Fibroblast of lung (primary cell): ENCODE data around the gene SPATA22. TPM values are rescaled to one million over a fixed set of nuclear protein-coding genes. Genes with fewer than 3 reads are reported as not detected.

ENCODE experiments used
- DNase-seq, 2 donors: peaks; one replicate each; pipeline versions ENCODE4 v3.0.0 to v3.0.0-alpha.2; 2010; ENCODE audit warnings: low read depth in 2 of 2
- H2AFZ ChIP-seq: 2 replicates; pipeline ENCODE4 v1.5.1; 2012; ENCODE audit warnings: low read length, control low read depth, inconsistent platforms
- H3K27ac ChIP-seq: 2 replicates; pipeline ENCODE4 v1.5.1; 2011; ENCODE audit warnings: low read length, control low read depth; ENCODE audit not compliant: insufficient read depth
- H3K27me3 ChIP-seq: 2 replicates; pipeline ENCODE4 v1.5.1; 2011; ENCODE audit warnings: mild to moderate bottlenecking, low read length; ENCODE audit not compliant: control insufficient read depth, insufficient read depth
- H3K36me3 ChIP-seq: 2 replicates; pipeline ENCODE4 v1.5.1; 2011; ENCODE audit warnings: low read length; ENCODE audit not compliant: control insufficient read depth, insufficient read depth
- H3K4me1 ChIP-seq: 2 replicates; pipeline ENCODE4 v1.5.1; 2011; ENCODE audit warnings: low read length; ENCODE audit not compliant: control insufficient read depth, insufficient read depth; ENCODE audit errors: extremely low read depth
- H3K4me2 ChIP-seq: 2 replicates; pipeline ENCODE4 v1.5.1; 2011; ENCODE audit warnings: low read length, control low read depth; ENCODE audit not compliant: insufficient read depth; ENCODE audit errors: extremely low read depth
- H3K4me3 ChIP-seq, 4 experiments: fragments of 200-600 bp in 1 of 4; sonication (generic) in 1 of 4; replicated peaks in 1 of 4; 2 replicates each; pipeline ENCODE4 v1.5.1; 2011 to 2016; ENCODE audit warnings: low read length in 4 of 4, low read depth in 3 of 4, mild to moderate bottlenecking in 3 of 4, control low read depth in 2 of 4, inconsistent platforms in 1 of 4, mixed read lengths in 1 of 4; ENCODE audit not compliant: insufficient read depth in 1 of 4; ENCODE audit errors: control extremely low read depth in 1 of 4
- H3K79me2 ChIP-seq: 2 replicates; pipeline ENCODE4 v1.5.1; 2012; ENCODE audit warnings: mild to moderate bottlenecking, low read length, inconsistent platforms; ENCODE audit not compliant: control insufficient read depth, insufficient read depth
- H3K9ac ChIP-seq: 2 replicates; pipeline ENCODE4 v1.5.1; 2011; ENCODE audit warnings: mild to moderate bottlenecking, low read length, control low read depth; ENCODE audit not compliant: insufficient read depth
- H3K9me3 ChIP-seq: 2 replicates; pipeline ENCODE4 v1.5.1; 2012; ENCODE audit warnings: low read depth, low read length; ENCODE audit not compliant: control insufficient read depth, insufficient read depth
- H4K20me1 ChIP-seq: 2 replicates; pipeline ENCODE4 v1.5.1; 2011; ENCODE audit warnings: low read length; ENCODE audit not compliant: control insufficient read depth, insufficient read depth; ENCODE audit errors: extremely low read depth
- EZH2 ChIP-seq: IDR thresholded peaks from 2 replicates; pipeline ENCODE4 v1.5.1; 2012; ENCODE audit warnings: low read length, control low read depth, mild to moderate bottlenecking; ENCODE audit errors: missing control alignments
- polyA plus RNA-seq, 2 donors: library from polyadenylated mRNA; depleted of rRNA in 1 of 2; stranded (reverse) in 1 of 2; unstranded in 1 of 2; fragments of >200 nt; gene quantifications; 2 replicates each; pipeline ENCODE4 v1.2.1, GENCODE V29; 2011 to 2012; ENCODE audit warnings: missing spikeins in 1 of 2
- total RNA-seq: library from RNA; depleted of rRNA; stranded (reverse); fragments of >200 nt; gene quantifications from 2 replicates; pipeline ENCODE4 v1.2.1, GENCODE V29; 2014
- TF ChIP-seq, protein P1 (sequence below), 2 donors: IDR thresholded peaks in 1 of 2; conservative IDR thresholded peaks in 1 of 2; 1 replicate in 1 of 2; 2 replicates in 1 of 2; pipeline ENCODE4 v1.5.1; 2011 to 2012; ENCODE audit warnings: low read length in 2 of 2, control low read depth in 1 of 2, inconsistent platforms in 1 of 2, low read depth in 1 of 2, mild to moderate bottlenecking in 1 of 2

SPATA22 gene
- total and polyA plus RNA-seq, 2 donors (not counting 1 experiment from before 2014, with no cell fraction given): 0.17 to 0.33 TPM

DNA sequence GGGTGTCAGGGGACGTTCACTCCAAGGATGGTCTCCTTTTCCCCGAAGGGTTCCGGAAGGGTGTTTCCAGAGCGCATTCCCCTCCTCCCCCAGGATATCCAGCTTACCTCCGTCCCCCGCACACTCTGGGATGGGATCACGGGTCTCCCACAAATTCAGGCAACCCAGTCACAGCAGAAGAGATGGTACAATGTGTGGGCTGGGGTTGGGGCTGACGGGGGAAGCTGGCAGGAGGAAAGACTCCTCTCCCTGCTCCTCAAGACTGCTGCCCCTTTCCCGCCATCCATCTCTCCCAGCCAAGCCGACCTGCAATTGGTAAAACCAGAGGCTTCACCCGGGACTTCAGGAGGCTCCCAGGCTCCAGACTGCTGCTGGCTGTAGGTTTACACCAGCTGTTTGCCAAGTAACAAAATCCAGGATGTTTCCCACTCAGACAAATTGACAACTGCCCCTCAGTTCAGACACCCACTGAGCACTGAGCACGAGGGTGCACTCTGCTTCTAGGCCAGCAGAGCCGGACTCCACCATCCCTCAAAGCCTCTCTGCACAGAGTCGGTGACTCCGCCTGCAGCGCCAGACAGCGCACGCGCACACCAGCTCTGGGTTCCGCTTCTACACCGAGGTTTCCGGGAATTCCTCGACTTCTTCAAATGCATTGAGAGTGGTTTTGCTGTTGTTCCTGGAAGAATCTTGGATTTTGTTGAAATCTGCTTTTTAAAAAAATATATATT lies 41.9 kb upstream of the SPATA22 start:
- Histone ChIP-seq H3K4me1 (peaks cover 2% of the 10 kb centered on the region), H3K9ac (no peak overlapping the region), H3K9me3 (no peaks in the 10 kb centered on the region), H3K4me2 (peak overlapping the region; percentile 59), H3K27me3 (no peaks in the 10 kb centered on the region), H3K36me3 (no peaks in the 10 kb centered on the region), H3K79me2 (no peaks in the 10 kb centered on the region), H3K4me3 (peak overlapping the region in 2 of 4 experiments; percentile 7 to 12), H3K27ac (no peak overlapping the region), H4K20me1 (no peaks in the 10 kb centered on the region), H2AFZ (peak overlapping the region; percentile 19)
- TF ChIP-seq, protein P1, sequence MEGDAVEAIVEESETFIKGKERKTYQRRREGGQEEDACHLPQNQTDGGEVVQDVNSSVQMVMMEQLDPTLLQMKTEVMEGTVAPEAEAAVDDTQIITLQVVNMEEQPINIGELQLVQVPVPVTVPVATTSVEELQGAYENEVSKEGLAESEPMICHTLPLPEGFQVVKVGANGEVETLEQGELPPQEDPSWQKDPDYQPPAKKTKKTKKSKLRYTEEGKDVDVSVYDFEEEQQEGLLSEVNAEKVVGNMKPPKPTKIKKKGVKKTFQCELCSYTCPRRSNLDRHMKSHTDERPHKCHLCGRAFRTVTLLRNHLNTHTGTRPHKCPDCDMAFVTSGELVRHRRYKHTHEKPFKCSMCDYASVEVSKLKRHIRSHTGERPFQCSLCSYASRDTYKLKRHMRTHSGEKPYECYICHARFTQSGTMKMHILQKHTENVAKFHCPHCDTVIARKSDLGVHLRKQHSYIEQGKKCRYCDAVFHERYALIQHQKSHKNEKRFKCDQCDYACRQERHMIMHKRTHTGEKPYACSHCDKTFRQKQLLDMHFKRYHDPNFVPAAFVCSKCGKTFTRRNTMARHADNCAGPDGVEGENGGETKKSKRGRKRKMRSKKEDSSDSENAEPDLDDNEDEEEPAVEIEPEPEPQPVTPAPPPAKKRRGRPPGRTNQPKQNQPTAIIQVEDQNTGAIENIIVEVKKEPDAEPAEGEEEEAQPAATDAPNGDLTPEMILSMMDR (conservative IDR thresholded peaks at IDR 0.05 in 1 of 2, IDR thresholded peaks at IDR 0.05 in 1 of 2; ENCODE audit: low read depth in 1 of 2, low read length in 2 of 2): no peak
- no peak for TF ChIP-seq EZH2
- DNase-seq: peak in 1 of 2 donors; percentile 7

DNA sequence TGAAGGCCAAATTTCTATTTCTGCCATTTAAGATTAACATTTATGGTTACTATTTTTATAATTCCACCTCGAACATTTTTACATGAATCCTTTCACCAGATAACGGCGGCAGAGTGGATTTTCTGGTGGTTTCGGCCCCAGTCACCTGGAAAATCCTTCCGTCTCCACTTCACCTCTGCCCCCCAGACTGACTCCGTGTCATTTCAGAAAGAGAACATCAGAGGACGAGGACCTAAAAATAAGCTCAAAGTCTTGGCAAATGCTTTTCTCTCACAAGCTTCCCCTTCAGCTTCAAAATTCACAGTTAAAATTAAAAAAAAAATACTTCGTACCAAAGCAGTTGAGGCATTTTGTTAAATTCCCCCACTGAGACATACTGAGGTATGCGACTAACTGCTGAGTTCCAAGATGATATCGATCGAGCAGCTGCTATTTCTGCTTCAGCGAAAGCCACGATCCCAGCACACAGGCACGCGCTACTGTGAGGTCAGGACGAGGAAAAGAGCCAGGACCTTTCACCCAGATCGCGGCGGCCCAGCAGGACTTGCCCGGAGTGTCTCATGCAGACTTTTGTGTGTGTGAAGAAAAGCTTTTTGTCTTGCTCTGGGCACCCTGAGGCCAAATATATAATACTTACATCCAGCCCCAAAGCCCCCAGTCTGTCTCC lies 41.0 kb upstream of the SPATA22 start:
- Histone ChIP-seq H3K79me2 (no peaks in the 10 kb centered on the region), H4K20me1 (no peaks in the 10 kb centered on the region), H3K9me3 (no peaks in the 10 kb centered on the region), H3K27me3 (no peaks in the 10 kb centered on the region), H3K4me2 (peak overlapping the region; percentile 59), H3K36me3 (no peaks in the 10 kb centered on the region), H3K9ac (no peak overlapping the region), H3K4me1 (peaks cover 2% of the 10 kb centered on the region), H3K27ac (no peak overlapping the region), H3K4me3 (peak overlapping the region in 2 of 4 experiments; percentile 7 to 12), H2AFZ (peak overlapping the region; percentile 19)
- DNase-seq: peak; percentile 45 to 90
- TF ChIP-seq, protein P1 (conservative IDR thresholded peaks at IDR 0.05 in 1 of 2, IDR thresholded peaks at IDR 0.05 in 1 of 2; ENCODE audit: low read depth in 1 of 2, low read length in 2 of 2): no peak
- TF ChIP-seq EZH2: no peak

DNA sequence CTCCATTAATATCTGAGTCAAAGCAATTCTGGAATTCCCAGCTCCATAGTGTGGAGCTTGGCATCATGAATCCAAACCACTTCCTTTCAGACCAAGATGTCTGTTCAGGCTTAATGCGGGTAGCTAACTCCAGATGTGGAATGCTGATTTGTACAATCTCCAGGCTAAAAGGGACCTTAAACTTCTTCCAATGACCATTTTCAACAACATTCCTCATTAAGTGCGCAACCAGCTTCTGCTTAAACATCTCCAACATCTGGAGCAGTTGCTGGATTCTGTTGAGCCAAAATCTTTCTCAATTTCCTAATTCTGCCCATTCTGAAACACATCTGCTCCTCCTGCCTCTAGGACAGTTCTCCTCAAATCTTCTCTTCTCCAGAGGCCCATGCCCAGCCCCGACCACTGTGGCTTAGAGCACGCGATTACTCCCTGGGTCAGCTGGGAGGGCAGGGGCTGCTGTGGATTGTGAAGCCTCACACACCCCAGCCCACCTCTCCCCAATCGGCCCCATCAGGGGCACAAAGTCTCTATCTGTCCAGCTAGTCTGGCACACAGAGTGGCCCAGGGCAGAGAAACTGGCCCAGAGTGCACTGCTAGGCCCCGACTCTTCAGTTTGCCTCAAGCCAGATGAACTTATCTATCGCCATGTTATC lies 40.4 kb upstream of the SPATA22 start:
- H3K27me3 ChIP-seq: no peaks in the 10 kb centered on the region

More for the DNA sequence above, 40.4 kb upstream of the SPATA22 start:
- Histone ChIP-seq H3K4me3 (no peak overlapping the region), H3K4me2 (peak overlapping the region; percentile 59), H4K20me1 (no peaks in the 10 kb centered on the region), H3K9ac (no peak overlapping the region), H3K79me2 (no peaks in the 10 kb centered on the region), H2AFZ (no peak overlapping the region), H3K27ac (no peak overlapping the region), H3K4me1 (peaks cover 2% of the 10 kb centered on the region), H3K36me3 (no peaks in the 10 kb centered on the region), H3K9me3 (no peaks in the 10 kb centered on the region)
- peak in 1 of 2 donors; percentile 32 for DNase-seq
- TF ChIP-seq, protein P1 (conservative IDR thresholded peaks at IDR 0.05 in 1 of 2, IDR thresholded peaks at IDR 0.05 in 1 of 2; ENCODE audit: low read depth in 1 of 2, low read length in 2 of 2): no peak
- TF ChIP-seq EZH2: no peak
